Measurements from ENCODE around the gene AVPI1.
"Not testable (repeated sequence)": the region's sequence is repeated elsewhere in the genome, so short reads cannot be mapped to it uniquely, and the experiment has no call there.

Gene AVPI1

GRCh38 chr10:97713339-97713825 lies 26.3 kb upstream of the AVPI1 start, which contains the start of gene MARVELD1:
Gene MARVELD1 (plus strand): TSS chr10:97713730. CDS start chr10:97713877, 147 bp downstream.
- in situ Hi-C loops (cut with HindIII; ENCODE audit: low sequenced_read_pairs) = no loop called here

GRCh38 chr10:97711640-97712572 lies 24.9 kb upstream of the AVPI1 start:
- in situ Hi-C loops (cut with HindIII; ENCODE audit: low sequenced_read_pairs) = no loop called here

DNA sequence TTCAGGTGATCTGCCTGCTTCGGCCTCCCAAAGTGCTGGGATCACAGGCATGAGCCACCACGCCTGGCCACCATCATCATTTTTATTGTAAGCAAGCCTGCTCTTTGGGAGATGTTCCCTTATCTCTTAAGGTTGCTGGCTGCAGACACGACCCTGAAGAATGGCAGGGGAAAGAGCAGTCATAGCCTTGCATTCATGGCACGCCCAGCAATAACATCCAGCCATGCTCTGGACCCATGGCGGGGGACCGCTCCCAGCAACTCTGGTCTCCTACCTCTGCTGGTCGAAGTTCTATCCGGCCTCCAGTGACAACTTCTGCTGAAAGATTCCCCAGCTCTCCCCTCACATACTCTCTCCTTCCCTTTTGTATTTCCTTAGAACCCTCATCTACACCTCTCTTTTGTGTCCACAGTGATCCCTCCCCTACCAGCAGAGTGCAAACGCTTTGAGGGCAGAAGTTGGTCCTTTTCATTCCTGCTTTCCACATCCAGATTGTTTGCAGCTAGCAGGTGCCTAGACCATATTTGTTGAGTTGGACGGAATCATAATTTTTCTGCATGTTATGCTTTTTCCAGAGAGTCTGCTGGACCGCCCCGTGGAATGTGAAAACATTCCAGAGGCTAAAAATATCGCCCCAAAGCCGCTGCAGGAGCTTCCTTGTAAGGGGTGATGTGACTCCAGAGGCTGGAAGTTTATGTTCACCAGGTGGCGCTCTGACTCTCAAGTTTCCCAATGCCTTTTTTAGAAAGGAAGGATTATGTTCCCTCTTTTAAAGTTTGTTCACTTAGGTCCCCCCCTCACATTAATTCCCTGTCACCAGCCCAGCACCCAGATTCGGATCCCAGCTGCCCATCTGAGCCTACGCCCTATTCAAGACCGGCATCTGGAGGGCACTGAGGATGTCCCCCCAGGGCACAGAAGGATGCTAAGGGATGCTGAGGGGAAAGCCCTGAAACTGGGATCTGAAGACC lies 22.2 kb upstream of the AVPI1 start:
- in situ Hi-C loops (cut with HindIII; ENCODE audit: low sequenced_read_pairs) = no loop called here

- in situ Hi-C loops (cut with HindIII; ENCODE audit: low sequenced_read_pairs) = no loop called here
These were observed 21.1 kb upstream of the AVPI1 start for GRCh38 chr10:97708167-97708566.

GRCh38 chr10:97707134-97707861 lies 20.3 kb upstream of the AVPI1 start:
- in situ Hi-C loops (cut with HindIII; ENCODE audit: low sequenced_read_pairs) = no loop called here

GRCh38 chr10:97705006-97705670 lies 18.1 kb upstream of the AVPI1 start:
- in situ Hi-C loops (cut with HindIII; ENCODE audit: low sequenced_read_pairs) = no loop called here

- in situ Hi-C loops (cut with HindIII; ENCODE audit: low sequenced_read_pairs) = no loop called here
These were observed 17.3 kb upstream of the AVPI1 start for GRCh38 chr10:97704341-97704740.

- in situ Hi-C loops (cut with HindIII; ENCODE audit: low sequenced_read_pairs) = no loop called here
These were observed 16.5 kb upstream of the AVPI1 start for GRCh38 chr10:97703398-97704067.

- in situ Hi-C loops (cut with HindIII; ENCODE audit: low sequenced_read_pairs) = no loop called here
These were observed 14.5 kb upstream of the AVPI1 start for GRCh38 chr10:97701438-97702069.

GRCh38 chr10:97698072-97698655 lies 11.1 kb upstream of the AVPI1 start:
- in situ Hi-C loops (cut with HindIII; ENCODE audit: low sequenced_read_pairs) = not testable (repeated sequence)

DNA sequence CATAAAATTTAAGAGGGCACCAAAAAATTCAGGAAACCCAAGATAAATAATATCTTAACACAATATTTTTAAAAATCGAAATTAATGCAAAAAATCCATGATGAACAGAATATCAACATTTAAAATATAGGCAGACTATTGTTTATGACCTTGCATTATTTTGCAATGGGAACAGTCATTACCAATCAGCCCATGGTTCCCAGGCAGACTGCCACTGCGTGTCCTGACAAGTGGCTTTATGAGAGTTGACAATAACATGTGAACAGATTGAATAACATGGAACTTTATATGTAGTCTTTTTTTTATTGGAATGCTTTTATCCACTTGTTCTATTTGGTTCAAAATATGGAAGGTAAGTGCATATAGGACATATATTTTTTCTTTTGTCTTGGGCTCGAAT lies 3.1 kb upstream of the AVPI1 start:
- in situ Hi-C loops (cut with HindIII; ENCODE audit: low sequenced_read_pairs) = no loop called here

GRCh38 chr10:97689559-97690020 lies 2.5 kb upstream of the AVPI1 start:
- in situ Hi-C loops (cut with HindIII; ENCODE audit: low sequenced_read_pairs) = no loop called here

- in situ Hi-C loops (cut with HindIII; ENCODE audit: low sequenced_read_pairs) = no loop called here
These were observed 1.0 kb upstream of the AVPI1 start for GRCh38 chr10:97687785-97688781.

DNA sequence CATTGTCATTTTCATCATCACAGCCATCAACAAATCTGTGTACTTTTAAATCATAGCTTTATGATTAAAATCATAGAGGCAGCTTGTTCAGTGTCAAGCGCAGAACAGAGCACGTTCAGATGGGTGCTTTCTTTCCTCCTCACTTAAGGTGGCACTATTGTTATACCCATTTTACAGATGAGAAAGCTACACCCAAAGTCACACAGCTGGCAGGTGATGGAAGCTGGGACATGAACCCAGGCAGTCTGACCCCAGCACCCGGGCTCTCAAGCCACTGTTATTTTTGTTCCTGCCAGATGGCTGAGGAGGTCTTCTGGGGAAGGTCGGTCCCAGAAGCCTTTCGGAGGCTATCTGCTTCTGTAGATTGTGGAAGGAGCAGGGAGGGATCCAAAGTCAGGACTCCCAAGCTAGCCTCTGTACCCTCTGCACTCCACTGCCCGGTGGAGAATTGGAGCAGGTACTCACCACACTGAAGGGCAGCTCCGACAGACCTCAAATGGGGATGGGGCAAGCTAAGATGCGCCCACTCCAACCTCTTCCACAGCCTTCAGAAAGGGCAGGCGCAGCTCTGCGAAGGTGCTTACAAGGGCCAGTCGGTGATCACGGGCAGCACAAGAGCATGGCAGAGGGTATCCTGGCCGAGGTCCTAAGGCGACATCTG lies 610 bp downstream of the AVPI1 start:
- in situ Hi-C loops (cut with HindIII; ENCODE audit: low sequenced_read_pairs) = no loop called here

GRCh38 chr10:97685395-97685958 lies 1.6 kb downstream of the AVPI1 start:
- in situ Hi-C loops (cut with HindIII; ENCODE audit: low sequenced_read_pairs) = no loop called here

DNA sequence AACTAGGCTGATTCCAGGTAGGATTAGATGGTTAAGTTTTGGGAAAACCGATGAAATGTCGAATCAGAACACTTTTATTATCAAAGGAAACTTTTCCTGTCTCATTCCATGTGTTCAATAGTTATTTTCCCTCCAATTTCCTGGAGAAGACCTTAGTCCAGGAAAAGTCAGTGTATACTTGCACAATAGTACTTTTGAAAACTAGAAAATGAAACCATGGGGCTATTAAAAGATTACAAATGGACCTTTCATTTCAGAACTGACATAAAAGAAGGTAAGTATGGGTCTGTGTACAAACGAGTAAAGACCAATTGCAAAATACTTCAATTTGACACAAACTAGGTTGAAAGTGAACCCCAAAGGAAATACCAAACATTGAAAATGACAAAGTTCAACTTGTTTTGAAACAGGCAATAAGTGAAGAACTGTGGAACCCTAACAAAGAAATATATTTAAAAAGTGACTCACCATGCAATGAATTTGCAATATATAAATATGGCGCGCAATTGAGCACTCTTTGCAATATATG lies 2.1 kb downstream of the AVPI1 start:
- in situ Hi-C loops (cut with HindIII; ENCODE audit: low sequenced_read_pairs) = no loop called here

Measured in DLD1 (cell line).